Dendritic cell treated with granulocyte-macrophage colony-stimulating factor and Interleukin-4, amounts not matched to agents 40 ng/mL and 50 ng/mL, for 4 days (primary cell): ENCODE results near the gene PCDH15.

Experiments used
- H3K27ac Mint-ChIP-seq: one replicate; pipeline ENCODE4 v1.8.0; 2022; ENCODE audit warnings: mild to moderate bottlenecking, mixed read lengths
- H3K27me3 Mint-ChIP-seq: one replicate; pipeline ENCODE4 v1.8.0; 2022; ENCODE audit warnings: mild to moderate bottlenecking, mixed read lengths
- H3K36me3 Mint-ChIP-seq: one replicate; pipeline ENCODE4 v1.8.0; 2022; ENCODE audit warnings: low read depth, mixed read lengths
- H3K4me1 Mint-ChIP-seq: one replicate; pipeline ENCODE4 v1.8.0; 2022; ENCODE audit warnings: low read depth, mixed read lengths
- H3K4me3 Mint-ChIP-seq: one replicate; pipeline ENCODE4 v1.8.0; 2022; ENCODE audit warnings: mild to moderate bottlenecking, moderate library complexity, mixed read lengths
- H3K9me3 Mint-ChIP-seq: one replicate; pipeline ENCODE4 v1.8.0; 2022; ENCODE audit warnings: mixed read lengths
- intact Hi-C: fragments of 100-400 bp; cut with micrococcal nuclease; formaldehyde crosslinking; loops from one replicate; pipeline ENCODE4 v1.15.0; 2022

PCDH15 gene

GRCh38 chr10:53899463-53900160 lies 901.4 kb downstream of the PCDH15 start:
- Mint-ChIP-seq H3K9me3 (no peaks in the 10 kb centered on the region), H3K4me1 (no peaks in the 10 kb centered on the region), H3K27ac (no peak overlapping the region), H3K27me3 (no peaks in the 10 kb centered on the region), H3K4me3 (no peak overlapping the region), H3K36me3 (no peaks in the 10 kb centered on the region)
- intact Hi-C loops = no loop called here

- no peak overlapping the region for H3K27ac Mint-ChIP-seq
- H3K4me1 Mint-ChIP-seq = no peaks in the 10 kb centered on the region
- no peaks in the 10 kb centered on the region for H3K9me3 Mint-ChIP-seq
- no peak overlapping the region for H3K4me3 Mint-ChIP-seq
- no peaks in the 10 kb centered on the region for H3K36me3 Mint-ChIP-seq
- intact Hi-C loops = no loop called here
- H3K27me3 Mint-ChIP-seq = no peaks in the 10 kb centered on the region
Measured at GRCh38 chr10:53898532-53898931, 902.5 kb downstream of the PCDH15 start.

- no peaks in the 10 kb centered on the region for H3K36me3 Mint-ChIP-seq
- no peaks in the 10 kb centered on the region for H3K4me1 Mint-ChIP-seq
- H3K27ac Mint-ChIP-seq = no peak overlapping the region
- H3K9me3 Mint-ChIP-seq = no peaks in the 10 kb centered on the region
- no peaks in the 10 kb centered on the region for H3K27me3 Mint-ChIP-seq
- H3K4me3 Mint-ChIP-seq = no peak overlapping the region
- intact Hi-C loops = no loop called here
Measured at GRCh38 chr10:53894145-53894544, 906.9 kb downstream of the PCDH15 start.

- Mint-ChIP-seq H3K27me3 (no peaks in the 10 kb centered on the region), H3K9me3 (no peaks in the 10 kb centered on the region), H3K4me1 (no peaks in the 10 kb centered on the region), H3K27ac (no peak overlapping the region), H3K36me3 (no peaks in the 10 kb centered on the region), H3K4me3 (no peak overlapping the region)
- intact Hi-C loops = no loop called here
Measured at GRCh38 chr10:53893061-53893460, 908.0 kb downstream of the PCDH15 start.

- Mint-ChIP-seq H3K9me3 (no peaks in the 10 kb centered on the region), H3K27ac (no peak overlapping the region), H3K4me3 (no peak overlapping the region), H3K36me3 (no peaks in the 10 kb centered on the region), H3K27me3 (no peaks in the 10 kb centered on the region), H3K4me1 (no peaks in the 10 kb centered on the region)
- intact Hi-C loops = no loop called here
Measured at GRCh38 chr10:53886325-53887300, 914.4 kb downstream of the PCDH15 start.

GRCh38 chr10:53864846-53865245 lies 936.2 kb downstream of the PCDH15 start:
- no peaks in the 10 kb centered on the region for H3K36me3 Mint-ChIP-seq
- H3K4me3 Mint-ChIP-seq = no peak overlapping the region
- H3K4me1 Mint-ChIP-seq = no peaks in the 10 kb centered on the region
- H3K27ac Mint-ChIP-seq = no peak overlapping the region
- no peaks in the 10 kb centered on the region for H3K27me3 Mint-ChIP-seq
- no peaks in the 10 kb centered on the region for H3K9me3 Mint-ChIP-seq
- intact Hi-C loops = no loop called here

GRCh38 chr10:53852450-53853175 lies 948.4 kb downstream of the PCDH15 start:
- no peaks in the 10 kb centered on the region for H3K27me3 Mint-ChIP-seq
- H3K4me3 Mint-ChIP-seq = no peak overlapping the region
- no peaks in the 10 kb centered on the region for H3K4me1 Mint-ChIP-seq
- intact Hi-C loops = no loop called here
- H3K36me3 Mint-ChIP-seq = no peaks in the 10 kb centered on the region
- H3K9me3 Mint-ChIP-seq = no peaks in the 10 kb centered on the region
- no peak overlapping the region for H3K27ac Mint-ChIP-seq

GRCh38 chr10:53846809-53847208 lies 954.2 kb downstream of the PCDH15 start:
- no peaks in the 10 kb centered on the region for H3K4me1 Mint-ChIP-seq
- intact Hi-C loops = no loop called here
- no peak overlapping the region for H3K27ac Mint-ChIP-seq
- H3K9me3 Mint-ChIP-seq = no peaks in the 10 kb centered on the region
- no peaks in the 10 kb centered on the region for H3K27me3 Mint-ChIP-seq
- H3K36me3 Mint-ChIP-seq = no peaks in the 10 kb centered on the region
- H3K4me3 Mint-ChIP-seq = no peak overlapping the region

- no peaks in the 10 kb centered on the region for H3K27me3 Mint-ChIP-seq
- H3K27ac Mint-ChIP-seq = no peak overlapping the region
- no peaks in the 10 kb centered on the region for H3K9me3 Mint-ChIP-seq
Measured at GRCh38 chr10:53843736-53844362, 957.2 kb downstream of the PCDH15 start.

GRCh38 chr10:53841483-53842145 lies 959.4 kb downstream of the PCDH15 start:
- intact Hi-C loops = no loop called here
- Mint-ChIP-seq H3K27me3 (no peaks in the 10 kb centered on the region), H3K27ac (no peak overlapping the region)

More at GRCh38 chr10:53843736-53844362, 957.2 kb downstream of the PCDH15 start:
- Mint-ChIP-seq H3K4me3 (no peak overlapping the region), H3K4me1 (no peaks in the 10 kb centered on the region), H3K36me3 (no peaks in the 10 kb centered on the region)
- intact Hi-C loops = no loop called here

GRCh38 chr10:53840653-53841052 lies 960.4 kb downstream of the PCDH15 start:
- H3K27ac Mint-ChIP-seq = no peak overlapping the region
- no peak overlapping the region for H3K4me3 Mint-ChIP-seq
- H3K4me1 Mint-ChIP-seq = no peaks in the 10 kb centered on the region
- no peaks in the 10 kb centered on the region for H3K36me3 Mint-ChIP-seq
- H3K9me3 Mint-ChIP-seq = no peaks in the 10 kb centered on the region
- H3K27me3 Mint-ChIP-seq = no peaks in the 10 kb centered on the region
- intact Hi-C loops = no loop called here

More at GRCh38 chr10:53841483-53842145, 959.4 kb downstream of the PCDH15 start:
- no peak overlapping the region for H3K4me3 Mint-ChIP-seq
- no peaks in the 10 kb centered on the region for H3K9me3 Mint-ChIP-seq
- H3K36me3 Mint-ChIP-seq = no peaks in the 10 kb centered on the region
- no peaks in the 10 kb centered on the region for H3K4me1 Mint-ChIP-seq

- no peaks in the 10 kb centered on the region for H3K4me1 Mint-ChIP-seq
- intact Hi-C loops = loop anchor here (5.0 kb wide), 1 partner anchor 563 kb away; no protein-coding TSS in a partner anchor
Measured at GRCh38 chr10:53839440-53840039, 961.5 kb downstream of the PCDH15 start.

GRCh38 chr10:53836638-53837037 lies 964.4 kb downstream of the PCDH15 start:
- intact Hi-C loops = loop anchor here (5.0 kb wide), 1 partner anchor 566 kb away; no protein-coding TSS in a partner anchor
- no peaks in the 10 kb centered on the region for H3K4me1 Mint-ChIP-seq
- H3K9me3 Mint-ChIP-seq = no peaks in the 10 kb centered on the region
- H3K36me3 Mint-ChIP-seq = no peaks in the 10 kb centered on the region
- H3K4me3 Mint-ChIP-seq = no peak overlapping the region
- H3K27ac Mint-ChIP-seq = no peak overlapping the region
- no peaks in the 10 kb centered on the region for H3K27me3 Mint-ChIP-seq

More at GRCh38 chr10:53839440-53840039, 961.5 kb downstream of the PCDH15 start:
- H3K27ac Mint-ChIP-seq = no peak overlapping the region
- H3K9me3 Mint-ChIP-seq = no peaks in the 10 kb centered on the region
- no peaks in the 10 kb centered on the region for H3K36me3 Mint-ChIP-seq
- no peak overlapping the region for H3K4me3 Mint-ChIP-seq
- H3K27me3 Mint-ChIP-seq = no peaks in the 10 kb centered on the region
